ENCODE results near the gene HOXC11.

HOXC11 gene
- long read RNA-seq, result 0 reads

DNA sequence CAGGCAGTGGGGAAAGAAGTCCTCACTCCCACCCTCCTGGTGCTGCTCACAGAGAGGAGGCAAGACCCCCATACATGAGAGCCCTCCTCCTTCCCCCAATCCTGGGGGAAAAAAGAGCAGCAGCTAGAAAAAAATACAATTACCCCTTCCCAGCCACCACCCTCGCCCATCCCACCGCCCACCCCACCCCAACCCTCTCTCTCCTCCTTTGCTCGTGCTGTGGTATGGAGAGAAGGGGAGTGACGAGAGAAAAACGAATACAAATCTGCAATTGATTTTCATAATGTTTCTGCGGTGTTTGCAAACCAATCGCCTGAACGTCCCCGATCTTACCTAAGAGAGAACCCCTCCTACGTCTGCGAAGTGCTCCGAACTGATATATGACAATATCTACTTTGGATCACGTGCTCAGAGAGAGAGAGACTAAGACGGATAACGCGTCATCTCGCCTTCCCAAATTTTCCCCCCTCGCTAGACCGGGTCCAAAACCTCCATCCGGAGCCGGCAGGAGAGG is at the start of gene HOXC11:
HOXC11 (plus strand) TSS at position 405 of the 514 bp plus-strand sequence. CDS start 116 bp downstream, outside the sequence.
- Histone ChIP-seq H3K27ac (replicated peaks) (no peak within 1 kb of the TSS), H3K4me3 (replicated peaks; ENCODE audit: insufficient read depth, low read length) (no peak within 1 kb of the TSS; the same call in 1 of the 2 replicates), H3K27me3 (ENCODE audit: insufficient read depth, poor library complexity, severe bottlenecking) (peaks cover 92% of the 10 kb centered on the region)
- TF ChIP-seq GABPA (IDR thresholded peaks at IDR 0.05; ENCODE audit: low read depth) (no peak), SPI1 (IDR thresholded peaks at IDR 0.05; ENCODE audit: borderline replicate concordance, low read depth) (no peak)
- TF ChIP-seq, protein P1, sequence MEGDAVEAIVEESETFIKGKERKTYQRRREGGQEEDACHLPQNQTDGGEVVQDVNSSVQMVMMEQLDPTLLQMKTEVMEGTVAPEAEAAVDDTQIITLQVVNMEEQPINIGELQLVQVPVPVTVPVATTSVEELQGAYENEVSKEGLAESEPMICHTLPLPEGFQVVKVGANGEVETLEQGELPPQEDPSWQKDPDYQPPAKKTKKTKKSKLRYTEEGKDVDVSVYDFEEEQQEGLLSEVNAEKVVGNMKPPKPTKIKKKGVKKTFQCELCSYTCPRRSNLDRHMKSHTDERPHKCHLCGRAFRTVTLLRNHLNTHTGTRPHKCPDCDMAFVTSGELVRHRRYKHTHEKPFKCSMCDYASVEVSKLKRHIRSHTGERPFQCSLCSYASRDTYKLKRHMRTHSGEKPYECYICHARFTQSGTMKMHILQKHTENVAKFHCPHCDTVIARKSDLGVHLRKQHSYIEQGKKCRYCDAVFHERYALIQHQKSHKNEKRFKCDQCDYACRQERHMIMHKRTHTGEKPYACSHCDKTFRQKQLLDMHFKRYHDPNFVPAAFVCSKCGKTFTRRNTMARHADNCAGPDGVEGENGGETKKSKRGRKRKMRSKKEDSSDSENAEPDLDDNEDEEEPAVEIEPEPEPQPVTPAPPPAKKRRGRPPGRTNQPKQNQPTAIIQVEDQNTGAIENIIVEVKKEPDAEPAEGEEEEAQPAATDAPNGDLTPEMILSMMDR (IDR thresholded peaks at IDR 0.05; ENCODE audit: insufficient read depth, low read length), result no peak
- TF ChIP-seq, protein P2, sequence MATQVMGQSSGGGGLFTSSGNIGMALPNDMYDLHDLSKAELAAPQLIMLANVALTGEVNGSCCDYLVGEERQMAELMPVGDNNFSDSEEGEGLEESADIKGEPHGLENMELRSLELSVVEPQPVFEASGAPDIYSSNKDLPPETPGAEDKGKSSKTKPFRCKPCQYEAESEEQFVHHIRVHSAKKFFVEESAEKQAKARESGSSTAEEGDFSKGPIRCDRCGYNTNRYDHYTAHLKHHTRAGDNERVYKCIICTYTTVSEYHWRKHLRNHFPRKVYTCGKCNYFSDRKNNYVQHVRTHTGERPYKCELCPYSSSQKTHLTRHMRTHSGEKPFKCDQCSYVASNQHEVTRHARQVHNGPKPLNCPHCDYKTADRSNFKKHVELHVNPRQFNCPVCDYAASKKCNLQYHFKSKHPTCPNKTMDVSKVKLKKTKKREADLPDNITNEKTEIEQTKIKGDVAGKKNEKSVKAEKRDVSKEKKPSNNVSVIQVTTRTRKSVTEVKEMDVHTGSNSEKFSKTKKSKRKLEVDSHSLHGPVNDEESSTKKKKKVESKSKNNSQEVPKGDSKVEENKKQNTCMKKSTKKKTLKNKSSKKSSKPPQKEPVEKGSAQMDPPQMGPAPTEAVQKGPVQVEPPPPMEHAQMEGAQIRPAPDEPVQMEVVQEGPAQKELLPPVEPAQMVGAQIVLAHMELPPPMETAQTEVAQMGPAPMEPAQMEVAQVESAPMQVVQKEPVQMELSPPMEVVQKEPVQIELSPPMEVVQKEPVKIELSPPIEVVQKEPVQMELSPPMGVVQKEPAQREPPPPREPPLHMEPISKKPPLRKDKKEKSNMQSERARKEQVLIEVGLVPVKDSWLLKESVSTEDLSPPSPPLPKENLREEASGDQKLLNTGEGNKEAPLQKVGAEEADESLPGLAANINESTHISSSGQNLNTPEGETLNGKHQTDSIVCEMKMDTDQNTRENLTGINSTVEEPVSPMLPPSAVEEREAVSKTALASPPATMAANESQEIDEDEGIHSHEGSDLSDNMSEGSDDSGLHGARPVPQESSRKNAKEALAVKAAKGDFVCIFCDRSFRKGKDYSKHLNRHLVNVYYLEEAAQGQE (IDR thresholded peaks at IDR 0.05; ENCODE audit: insufficient replicate concordance, low read depth), result no peak
- DNase-seq (ENCODE audit: low read depth in 1 of 2, low spot score in 1 of 2), result no peak

DNA sequence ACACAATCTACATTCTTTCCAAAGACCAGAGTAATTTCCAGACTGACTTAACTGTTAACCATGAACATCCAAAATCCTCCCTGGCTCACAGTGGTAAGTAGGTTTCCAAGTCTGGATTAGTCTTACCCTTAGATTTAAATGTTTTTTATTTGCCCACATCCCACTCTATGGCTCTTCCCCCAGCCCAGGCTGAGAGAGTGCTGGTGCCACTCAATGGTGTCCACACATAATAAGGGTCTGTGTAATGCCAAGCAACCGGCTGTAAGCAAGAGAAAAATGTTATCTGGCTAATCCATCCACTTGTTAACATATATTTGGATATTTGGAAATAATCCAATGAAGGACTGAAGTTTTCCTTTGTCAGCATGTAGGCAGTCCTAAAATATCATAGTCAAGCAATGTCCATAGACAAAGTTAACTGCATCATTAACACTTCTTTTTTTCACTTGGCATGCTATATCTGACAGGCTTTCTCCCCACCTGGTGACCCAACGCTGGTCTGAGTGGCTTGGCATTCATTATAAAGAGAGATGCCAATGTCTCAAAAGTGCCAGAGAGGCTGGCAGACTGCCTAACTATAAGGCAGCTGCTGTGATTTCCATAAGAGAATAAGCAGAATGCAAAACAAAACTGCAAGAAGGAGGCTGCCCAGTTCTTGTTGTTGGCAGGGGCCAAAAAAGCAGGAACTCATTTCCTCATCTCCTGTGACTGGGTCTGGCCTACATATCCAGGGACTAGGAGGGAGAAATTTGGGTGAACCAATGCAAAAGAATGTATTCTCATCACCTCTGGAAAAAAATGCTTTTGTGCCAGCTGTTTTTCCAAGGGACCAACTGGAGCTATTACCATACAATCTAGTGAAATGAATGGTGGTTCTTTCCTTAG is 48.2 kb upstream of the HOXC11 start:
- DNase-seq (ENCODE audit: low read depth in 1 of 2, low spot score in 1 of 2), result no peak
- peaks cover 73% of the 10 kb centered on the region for H3K27me3 ChIP-seq (ENCODE audit: insufficient read depth, poor library complexity, severe bottlenecking)
- no peak overlapping the region for H3K27ac ChIP-seq (replicated peaks)
- TF ChIP-seq GABPA (IDR thresholded peaks at IDR 0.05; ENCODE audit: low read depth) (no peak), SPI1 (IDR thresholded peaks at IDR 0.05; ENCODE audit: borderline replicate concordance, low read depth) (no peak)
- no peak overlapping the region for H3K4me3 ChIP-seq (replicated peaks; ENCODE audit: insufficient read depth, low read length)

DNA sequence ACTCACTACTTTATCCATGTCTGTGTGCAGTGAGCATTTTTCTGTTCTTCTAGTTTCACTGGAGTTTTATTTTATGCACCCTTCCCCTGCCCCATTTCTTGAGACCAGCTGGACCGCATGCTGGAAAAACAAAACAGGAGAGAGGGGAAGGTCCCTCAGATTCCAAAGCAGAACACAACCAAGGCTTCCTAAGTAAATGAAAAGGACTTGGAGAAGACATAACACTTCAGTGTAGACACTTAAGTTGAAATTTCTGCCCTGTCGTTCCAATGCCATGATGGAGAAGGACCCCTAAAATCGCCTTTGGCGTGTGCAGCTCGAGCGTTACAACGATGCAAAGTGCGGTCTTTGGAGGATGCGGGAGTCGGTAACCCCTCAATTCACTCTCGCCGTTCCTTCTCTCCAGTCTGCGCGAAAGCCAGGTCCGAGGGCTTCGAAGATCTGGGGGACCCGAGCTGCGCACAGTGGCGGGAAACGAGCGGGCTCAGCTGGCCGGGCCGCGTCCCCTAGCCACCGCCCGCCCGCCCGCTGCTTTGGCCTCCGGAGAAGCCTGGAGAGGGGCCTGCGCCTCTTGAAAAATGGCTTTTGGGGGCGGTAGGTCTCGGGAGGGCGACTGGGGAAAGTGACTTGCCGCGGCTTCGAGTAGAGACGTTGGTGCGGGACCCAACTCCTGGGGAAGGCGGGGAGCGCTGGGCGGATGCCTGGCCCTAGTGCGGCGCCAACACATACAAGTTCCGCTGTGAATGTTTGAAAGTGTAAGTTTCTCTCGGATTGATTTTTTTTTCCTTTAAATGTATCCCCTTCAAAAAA is 45.5 kb upstream of the HOXC11 start:
- Histone ChIP-seq H3K27ac (replicated peaks) (no peak overlapping the region), H3K4me3 (replicated peaks; ENCODE audit: insufficient read depth, low read length) (no peak overlapping the region), H3K27me3 (ENCODE audit: insufficient read depth, poor library complexity, severe bottlenecking) (peaks cover 87% of the 10 kb centered on the region)
- TF ChIP-seq GABPA (IDR thresholded peaks at IDR 0.05; ENCODE audit: low read depth), result no peak
- TF ChIP-seq, protein P2 (IDR thresholded peaks at IDR 0.05; ENCODE audit: insufficient replicate concordance, low read depth), result no peak
- no peak for TF ChIP-seq SPI1 (IDR thresholded peaks at IDR 0.05; ENCODE audit: borderline replicate concordance, low read depth)
- TF ChIP-seq, protein P1 (IDR thresholded peaks at IDR 0.05; ENCODE audit: insufficient read depth, low read length), result no peak
- TF ChIP-seq POLR2AphosphoS5 (IDR thresholded peaks at IDR 0.05; ENCODE audit: low read depth), result no peak
- no peak for DNase-seq (ENCODE audit: low read depth in 1 of 2, low spot score in 1 of 2)
